Parathyroid adenoma (tissue), 2 donors: Measurements from ENCODE around the gene AADAT.

ENCODE experiments used
- H2AFZ ChIP-seq: fragments of 300-600 bp; sonication (generic); one replicate; pipeline ENCODE4 v1.7.0; 2017; ENCODE audit warnings: antibody characterized with exemption, mild to moderate bottlenecking
- H3K27ac ChIP-seq: fragments of 300-600 bp; sonication (generic); one replicate; pipeline ENCODE4 v1.7.0; 2017
- H3K27me3 ChIP-seq: fragments of 300-600 bp; sonication (generic); one replicate; pipeline ENCODE4 v1.7.0; 2017; ENCODE audit warnings: low read length; ENCODE audit not compliant: control insufficient read depth, insufficient read depth
- H3K36me3 ChIP-seq: fragments of 300-600 bp; sonication (generic); one replicate; pipeline ENCODE4 v1.7.0; 2017; ENCODE audit warnings: low read length; ENCODE audit not compliant: control insufficient read depth, insufficient read depth
- H3K4me1 ChIP-seq: fragments of 300-600 bp; sonication (generic); one replicate; pipeline ENCODE4 v1.7.0; 2017; ENCODE audit warnings: control low read depth
- H3K4me2 ChIP-seq: fragments of 300-600 bp; sonication (generic); one replicate; pipeline ENCODE4 v1.7.0; 2017; ENCODE audit warnings: low read length
- H3K4me3 ChIP-seq: fragments of 300-600 bp; sonication (generic); one replicate; pipeline ENCODE4 v1.7.0; 2017; ENCODE audit warnings: low read depth, low read length
- H3K79me2 ChIP-seq: fragments of 300-600 bp; sonication (generic); one replicate; pipeline ENCODE4 v1.7.0; 2017; ENCODE audit warnings: control low read depth
- H3K9ac ChIP-seq: fragments of 300-600 bp; sonication (generic); one replicate; pipeline ENCODE4 v1.7.0; 2017; ENCODE audit warnings: mild to moderate bottlenecking
- H3K9me3 ChIP-seq: fragments of 300-600 bp; sonication (generic); one replicate; pipeline ENCODE4 v1.7.0; 2017; ENCODE audit warnings: low read length; ENCODE audit not compliant: control insufficient read depth
- TF ChIP-seq, protein P1 (sequence below): fragments of 300-600 bp; sonication (generic); IDR thresholded peaks from one replicate; pipeline ENCODE4 v1.7.0; 2017; ENCODE audit warnings: antibody characterized with exemption, mild to moderate bottlenecking
- donor health status: primary hyperparathyroidism.

AADAT gene

GRCh38 chr4:170088716-170089115 is 1.0 kb downstream of the AADAT start:
- Histone ChIP-seq H3K27ac (no peak overlapping the region), H3K36me3 (no peaks in the 10 kb centered on the region), H3K79me2 (no peaks in the 10 kb centered on the region), H3K9ac (no peak overlapping the region), H3K9me3 (no peaks in the 10 kb centered on the region), H3K4me3 (no peak overlapping the region), H2AFZ (no peak overlapping the region), H3K27me3 (no peaks in the 10 kb centered on the region), H3K4me2 (peak overlapping the region; percentile 71), H3K4me1 (no peaks in the 10 kb centered on the region)
- TF ChIP-seq, protein P1, sequence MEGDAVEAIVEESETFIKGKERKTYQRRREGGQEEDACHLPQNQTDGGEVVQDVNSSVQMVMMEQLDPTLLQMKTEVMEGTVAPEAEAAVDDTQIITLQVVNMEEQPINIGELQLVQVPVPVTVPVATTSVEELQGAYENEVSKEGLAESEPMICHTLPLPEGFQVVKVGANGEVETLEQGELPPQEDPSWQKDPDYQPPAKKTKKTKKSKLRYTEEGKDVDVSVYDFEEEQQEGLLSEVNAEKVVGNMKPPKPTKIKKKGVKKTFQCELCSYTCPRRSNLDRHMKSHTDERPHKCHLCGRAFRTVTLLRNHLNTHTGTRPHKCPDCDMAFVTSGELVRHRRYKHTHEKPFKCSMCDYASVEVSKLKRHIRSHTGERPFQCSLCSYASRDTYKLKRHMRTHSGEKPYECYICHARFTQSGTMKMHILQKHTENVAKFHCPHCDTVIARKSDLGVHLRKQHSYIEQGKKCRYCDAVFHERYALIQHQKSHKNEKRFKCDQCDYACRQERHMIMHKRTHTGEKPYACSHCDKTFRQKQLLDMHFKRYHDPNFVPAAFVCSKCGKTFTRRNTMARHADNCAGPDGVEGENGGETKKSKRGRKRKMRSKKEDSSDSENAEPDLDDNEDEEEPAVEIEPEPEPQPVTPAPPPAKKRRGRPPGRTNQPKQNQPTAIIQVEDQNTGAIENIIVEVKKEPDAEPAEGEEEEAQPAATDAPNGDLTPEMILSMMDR = no peak

GRCh38 chr4:170087163-170087700 is 2.5 kb downstream of the AADAT start:
- Histone ChIP-seq H3K27ac (no peak overlapping the region), H3K36me3 (no peaks in the 10 kb centered on the region), H3K4me3 (no peak overlapping the region), H3K9me3 (no peaks in the 10 kb centered on the region), H3K27me3 (no peaks in the 10 kb centered on the region), H3K79me2 (no peaks in the 10 kb centered on the region), H3K4me2 (no peak overlapping the region), H2AFZ (no peak overlapping the region), H3K4me1 (no peaks in the 10 kb centered on the region), H3K9ac (no peak overlapping the region)
- TF ChIP-seq, protein P1 = no peak

DNA sequence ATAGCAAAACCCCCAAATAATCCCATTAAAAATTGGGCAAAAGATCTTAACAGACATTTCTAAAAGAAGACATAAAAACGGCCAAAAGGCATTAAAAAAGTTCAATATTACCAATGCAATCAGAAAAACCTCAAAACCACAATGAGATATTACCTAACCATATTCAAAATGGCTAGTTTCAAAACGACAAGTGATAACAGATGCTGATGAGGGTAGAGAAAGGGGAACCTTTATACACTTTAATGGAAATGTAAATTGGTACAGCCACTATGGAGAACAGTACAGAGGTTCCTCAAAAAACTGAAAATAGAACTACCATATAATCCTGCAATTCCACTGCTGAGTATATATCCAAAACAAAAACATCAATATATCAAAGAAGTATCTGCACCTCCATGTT is 6.2 kb downstream of the AADAT start:
- no peak overlapping the region for H3K9ac ChIP-seq
- H3K4me1 ChIP-seq = no peaks in the 10 kb centered on the region
- H3K9me3 ChIP-seq = no peaks in the 10 kb centered on the region
- H3K4me2 ChIP-seq = no peak overlapping the region
- H2AFZ ChIP-seq = no peak overlapping the region
- H3K27me3 ChIP-seq = no peaks in the 10 kb centered on the region
- no peaks in the 10 kb centered on the region for H3K79me2 ChIP-seq
- TF ChIP-seq, protein P1 = no peak
- H3K27ac ChIP-seq = no peak overlapping the region
- H3K4me3 ChIP-seq = no peak overlapping the region
- H3K36me3 ChIP-seq = no peaks in the 10 kb centered on the region

- Histone ChIP-seq H3K4me2 (no peak overlapping the region), H3K27me3 (no peaks in the 10 kb centered on the region), H3K79me2 (no peaks in the 10 kb centered on the region), H2AFZ (no peak overlapping the region), H3K4me1 (no peaks in the 10 kb centered on the region), H3K4me3 (no peak overlapping the region), H3K9me3 (no peaks in the 10 kb centered on the region), H3K9ac (no peak overlapping the region), H3K27ac (no peak overlapping the region), H3K36me3 (no peaks in the 10 kb centered on the region)
- TF ChIP-seq, protein P1 = no peak
These were observed 9.3 kb downstream of the AADAT start for GRCh38 chr4:170080496-170080895.

DNA sequence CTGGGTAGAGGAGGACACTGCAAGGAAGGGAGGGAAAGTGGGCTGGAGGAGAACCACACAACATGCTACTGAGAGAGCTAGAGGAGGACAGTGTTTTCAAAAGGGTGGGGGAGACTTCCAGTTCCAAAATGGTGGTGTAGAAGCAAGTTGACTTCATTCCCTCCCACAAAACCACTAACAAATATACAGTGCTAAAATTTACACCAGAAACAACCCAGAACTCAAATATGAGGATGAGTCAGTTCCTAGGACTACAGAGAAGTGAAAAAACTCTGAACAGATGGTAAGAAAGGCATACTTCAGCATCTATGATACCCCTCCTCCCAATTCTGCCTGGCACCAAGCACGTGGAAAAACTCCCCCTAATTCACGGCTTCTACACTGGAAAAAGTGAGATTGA is 9.8 kb downstream of the AADAT start:
- Histone ChIP-seq H3K4me1 (no peaks in the 10 kb centered on the region), H3K36me3 (no peaks in the 10 kb centered on the region), H3K4me2 (no peak overlapping the region), H3K27ac (no peak overlapping the region), H3K9ac (no peak overlapping the region), H2AFZ (no peak overlapping the region), H3K9me3 (no peaks in the 10 kb centered on the region), H3K4me3 (no peak overlapping the region), H3K79me2 (no peaks in the 10 kb centered on the region), H3K27me3 (no peaks in the 10 kb centered on the region)
- TF ChIP-seq, protein P1 = no peak
